Measurements from ENCODE around the gene MAP4.

Gene MAP4

GRCh38 chr3:47964740-47965139 is 51.5 kb downstream of the MAP4 start:
- no peak for DNase-seq (ENCODE audit: low read depth)

GRCh38 chr3:47961815-47962606 is 54.2 kb downstream of the MAP4 start:
- DNase-seq (ENCODE audit: low read depth), result no peak

- DNase-seq (ENCODE audit: low read depth), result no peak
Measured at GRCh38 chr3:47961036-47961435, 55.2 kb downstream of the MAP4 start.

GRCh38 chr3:47956521-47956920 is 59.7 kb downstream of the MAP4 start:
- DNase-seq (ENCODE audit: low read depth), result no peak

GRCh38 chr3:47954567-47954966 is 61.6 kb downstream of the MAP4 start:
- DNase-seq (ENCODE audit: low read depth), result no peak

- no peak for DNase-seq (ENCODE audit: low read depth)
Measured at GRCh38 chr3:47950453-47951169, 65.6 kb downstream of the MAP4 start.

GRCh38 chr3:47949979-47950378 is 66.2 kb downstream of the MAP4 start:
- no peak for DNase-seq (ENCODE audit: low read depth)

GRCh38 chr3:47940232-47940631 is 76.0 kb downstream of the MAP4 start:
- no peak for DNase-seq (ENCODE audit: low read depth)

- no peak for DNase-seq (ENCODE audit: low read depth)
Measured at GRCh38 chr3:47932421-47932820, 83.8 kb downstream of the MAP4 start.

GRCh38 chr3:47930979-47931378 is 85.2 kb downstream of the MAP4 start:
- no peak for DNase-seq (ENCODE audit: low read depth)

GRCh38 chr3:47916696-47917095 is 99.5 kb downstream of the MAP4 start:
- DNase-seq (ENCODE audit: low read depth), result no peak

- no peak for DNase-seq (ENCODE audit: low read depth)
Measured at GRCh38 chr3:47916201-47916600, 100.0 kb downstream of the MAP4 start.

GRCh38 chr3:47912006-47912504 is 104.2 kb downstream of the MAP4 start:
- no peak for DNase-seq (ENCODE audit: low read depth)

GRCh38 chr3:47910777-47911440 is 105.3 kb downstream of the MAP4 start:
- DNase-seq (ENCODE audit: low read depth), result no peak

- DNase-seq (ENCODE audit: low read depth), result no peak
Measured at GRCh38 chr3:47910233-47910632, 106.0 kb downstream of the MAP4 start.

GRCh38 chr3:47909607-47910006 is 106.6 kb downstream of the MAP4 start:
- no peak for DNase-seq (ENCODE audit: low read depth)

- DNase-seq (ENCODE audit: low read depth), result no peak
Measured at GRCh38 chr3:47908744-47909143, 107.5 kb downstream of the MAP4 start.

GRCh38 chr3:47907784-47908183 is 108.4 kb downstream of the MAP4 start:
- no peak for DNase-seq (ENCODE audit: low read depth)

- DNase-seq (ENCODE audit: low read depth), result no peak
Measured at GRCh38 chr3:47902746-47903145, 113.5 kb downstream of the MAP4 start.

GRCh38 chr3:47901280-47901833 is 114.9 kb downstream of the MAP4 start:
- DNase-seq (ENCODE audit: low read depth), result no peak

GRCh38 chr3:47899495-47900108 is 116.6 kb downstream of the MAP4 start:
- no peak for DNase-seq (ENCODE audit: low read depth)

- DNase-seq (ENCODE audit: low read depth), result no peak
Measured at GRCh38 chr3:47897954-47898353, 118.3 kb downstream of the MAP4 start.
